Measurements from ENCODE around the gene ZMIZ1.
A peak's percentile ranks its signal among the peaks of the same experiment; 100 is the strongest.

ZMIZ1 gene

DNA sequence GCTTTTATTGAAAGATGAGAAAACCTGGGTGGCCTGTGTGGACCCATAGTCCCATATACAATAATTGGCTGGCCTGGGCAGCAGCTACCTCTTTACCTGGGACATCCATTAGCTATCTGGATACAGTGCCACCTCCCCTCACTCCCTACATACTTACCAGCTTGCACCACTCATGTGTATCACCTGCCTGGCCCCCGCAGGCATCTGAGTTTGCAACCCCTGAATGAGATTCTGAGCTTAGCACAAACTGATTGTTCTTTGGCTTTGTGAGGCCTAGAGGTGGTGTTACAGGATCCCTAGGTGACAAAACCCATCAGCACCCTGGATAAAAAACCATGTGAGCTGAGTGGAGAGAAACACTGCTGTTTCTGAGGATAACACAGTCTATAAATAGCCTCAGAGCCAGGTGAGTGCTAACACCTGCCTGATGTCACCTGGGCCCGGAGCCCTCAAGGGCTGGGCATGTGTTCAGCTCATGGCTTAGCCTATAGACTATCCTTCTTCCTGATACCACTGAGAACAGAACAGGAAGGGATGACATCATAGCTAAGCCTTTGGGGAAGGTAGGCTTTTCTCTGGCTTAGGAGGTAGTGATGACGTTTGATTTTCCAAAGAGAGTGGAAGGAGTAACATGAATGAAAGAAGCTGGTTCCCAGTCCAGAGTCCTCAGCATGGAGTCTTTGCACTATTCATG is 275.9 kb downstream of the ZMIZ1 start:
- peak; percentile 23 for DNase-seq (ENCODE audit: low spot score)

- DNase-seq (ENCODE audit: low spot score): peak; percentile 46
Observed at GRCh38 chr10:79345241-79346011, 276.7 kb downstream of the ZMIZ1 start.

- DNase-seq (ENCODE audit: low spot score): no peak
Observed at GRCh38 chr10:79346012-79346340, 277.2 kb downstream of the ZMIZ1 start.

DNA sequence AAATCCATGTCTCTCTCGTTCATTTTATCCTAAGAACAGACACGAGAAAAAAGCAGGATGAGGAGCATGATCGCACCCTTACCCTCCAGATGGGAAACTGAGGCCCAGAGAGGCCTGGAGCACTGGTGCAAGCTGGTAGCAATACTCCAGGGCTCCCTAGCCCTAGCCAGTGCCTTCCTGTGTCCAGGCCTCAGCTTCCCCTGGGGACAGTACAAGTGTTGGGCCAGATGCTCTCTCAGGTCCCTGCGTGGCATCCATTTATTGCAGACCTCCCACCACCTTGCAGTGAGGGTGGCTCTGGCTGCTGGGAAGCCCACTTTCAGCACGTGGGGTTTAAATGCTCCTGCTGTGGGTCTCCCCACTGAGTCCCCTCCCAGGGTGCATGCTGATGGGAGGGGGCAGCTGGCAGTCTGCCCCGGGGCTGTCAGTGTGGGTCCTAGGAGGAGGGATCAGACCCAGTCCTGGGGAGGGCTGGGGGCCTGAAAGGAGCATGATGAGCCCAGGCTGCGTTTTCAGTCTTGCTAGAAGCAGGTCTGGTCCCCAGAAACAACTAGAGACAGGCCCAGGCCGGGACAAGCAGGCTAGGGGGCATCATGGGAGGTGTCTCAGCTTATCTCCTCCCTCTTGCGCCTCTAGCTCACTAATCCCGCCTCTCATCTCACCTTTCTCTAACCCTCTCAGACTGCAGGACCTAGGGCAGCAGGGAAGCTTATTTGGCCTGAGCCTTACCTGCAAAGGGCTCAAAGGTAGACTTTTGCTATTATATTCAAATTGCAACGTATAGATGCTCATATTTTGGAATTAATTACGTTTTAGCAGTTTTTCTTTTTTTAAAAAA is 277.8 kb downstream of the ZMIZ1 start:
- peak; percentile 60 for DNase-seq (ENCODE audit: low spot score)

GRCh38 chr10:79347226-79347893 is 278.6 kb downstream of the ZMIZ1 start, which contains the start of gene PPIF:
Gene PPIF (plus strand): TSS chr10:79347469. CDS start chr10:79347549, 80 bp downstream.
- DNase-seq (ENCODE audit: low spot score): peak; percentile 96

DNA sequence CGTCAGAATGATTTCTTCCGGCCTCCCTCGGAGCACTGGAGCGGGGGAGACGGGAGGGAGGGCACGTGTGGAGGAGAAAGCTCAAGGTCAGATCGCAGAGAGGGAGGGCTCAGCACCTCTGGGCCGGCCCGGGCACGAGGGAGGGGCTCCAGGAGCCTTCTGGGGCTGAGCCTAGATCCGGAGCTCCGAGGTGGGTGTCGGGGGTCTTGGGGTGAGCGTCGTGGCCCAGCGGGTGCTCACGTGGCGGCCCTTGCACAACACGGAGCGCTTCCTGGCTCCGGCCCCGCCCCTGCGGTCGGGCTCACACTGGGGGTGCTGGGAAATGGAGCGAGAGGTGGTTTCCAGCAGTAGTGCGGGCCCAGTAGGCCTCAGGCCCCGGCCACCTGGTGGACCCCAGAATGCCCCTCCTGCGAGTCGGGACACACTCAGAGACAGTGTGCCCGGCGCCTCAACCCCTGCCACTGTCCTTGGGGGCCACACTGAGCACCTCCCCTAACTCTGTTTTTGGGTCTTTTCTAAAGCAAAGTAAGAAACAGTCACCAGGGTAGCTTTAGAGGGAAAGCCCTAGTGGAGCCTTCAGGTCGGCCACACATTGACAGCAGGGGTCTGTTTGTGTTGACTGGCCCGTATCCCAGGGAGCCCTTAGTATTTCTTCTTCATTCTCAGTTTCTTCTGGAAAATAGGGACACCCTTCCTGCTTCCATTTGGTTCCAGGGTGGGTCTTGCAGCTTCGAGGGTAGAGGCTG is 279.3 kb downstream of the ZMIZ1 start:
- DNase-seq (ENCODE audit: low spot score): peak; percentile 82

DNA sequence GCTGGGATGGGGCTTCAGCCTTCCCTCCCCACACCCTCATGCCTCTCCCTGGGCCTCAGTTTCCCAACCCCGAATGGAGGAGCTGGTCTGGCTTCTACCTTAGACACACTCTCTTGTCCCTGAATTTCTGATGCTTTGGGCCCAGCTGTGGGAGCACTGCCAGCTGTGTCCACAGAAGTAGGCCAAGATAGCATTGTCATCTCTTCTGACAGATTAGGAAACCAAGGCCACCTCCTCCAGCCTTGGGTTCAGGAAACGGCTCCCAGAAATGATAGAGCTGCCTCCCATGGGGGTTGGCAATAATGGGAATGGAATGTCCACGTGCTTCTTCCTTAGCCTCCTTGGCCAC is 279.8 kb downstream of the ZMIZ1 start:
- DNase-seq (ENCODE audit: low spot score): no peak

- DNase-seq (ENCODE audit: low spot score): peak; percentile 34
Observed at GRCh38 chr10:79349072-79349491, 280.3 kb downstream of the ZMIZ1 start.

GRCh38 chr10:79349766-79350406 is 281.1 kb downstream of the ZMIZ1 start:
- DNase-seq (ENCODE audit: low spot score): peak; percentile 53

DNA sequence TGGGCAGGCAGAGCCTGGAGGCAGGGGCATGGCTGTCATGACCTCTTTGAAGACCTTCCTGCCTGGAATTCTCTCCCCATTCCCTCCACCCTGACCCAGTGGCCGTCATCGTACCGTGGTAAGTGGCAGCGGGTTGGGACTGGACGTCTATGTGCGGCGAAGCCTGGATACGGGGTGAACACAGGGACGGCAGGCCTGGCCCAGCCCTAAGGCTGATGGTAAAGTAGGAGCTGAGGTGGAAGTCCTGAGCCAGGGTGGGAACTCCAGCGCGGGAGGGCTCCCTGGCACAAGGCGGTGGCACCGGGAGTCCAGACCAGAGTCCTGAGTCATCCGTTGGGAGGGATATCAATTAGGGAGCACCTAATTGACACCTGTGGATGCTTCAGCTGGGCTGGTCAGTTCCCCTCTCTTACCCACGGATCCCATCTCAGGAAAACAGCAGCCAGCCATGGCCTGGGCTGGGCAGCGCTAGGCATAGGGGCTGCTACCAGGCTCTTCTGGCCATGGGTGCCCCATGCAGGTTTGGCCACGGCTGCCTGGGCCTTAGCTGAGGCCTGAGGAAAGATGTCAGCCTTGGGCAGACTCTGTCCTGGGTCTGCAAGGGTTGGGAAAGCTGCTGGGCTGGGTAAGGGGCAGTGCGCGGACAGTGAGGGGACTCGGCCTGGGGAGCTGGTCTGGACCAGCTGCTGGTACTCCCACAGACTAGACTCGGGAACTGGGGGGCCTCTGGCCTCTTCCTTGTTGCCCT is 281.8 kb downstream of the ZMIZ1 start:
- no peak for DNase-seq (ENCODE audit: low spot score)

GRCh38 chr10:79351332-79351731 is 282.6 kb downstream of the ZMIZ1 start:
- no peak for DNase-seq (ENCODE audit: low spot score)

- DNase-seq (ENCODE audit: low spot score): no peak
Observed at GRCh38 chr10:79352035-79352877, 283.5 kb downstream of the ZMIZ1 start.

GRCh38 chr10:79353000-79353406 is 284.2 kb downstream of the ZMIZ1 start:
- DNase-seq (ENCODE audit: low spot score): no peak

- DNase-seq (ENCODE audit: low spot score): no peak
Observed at GRCh38 chr10:79353726-79354125, 285.0 kb downstream of the ZMIZ1 start.

DNA sequence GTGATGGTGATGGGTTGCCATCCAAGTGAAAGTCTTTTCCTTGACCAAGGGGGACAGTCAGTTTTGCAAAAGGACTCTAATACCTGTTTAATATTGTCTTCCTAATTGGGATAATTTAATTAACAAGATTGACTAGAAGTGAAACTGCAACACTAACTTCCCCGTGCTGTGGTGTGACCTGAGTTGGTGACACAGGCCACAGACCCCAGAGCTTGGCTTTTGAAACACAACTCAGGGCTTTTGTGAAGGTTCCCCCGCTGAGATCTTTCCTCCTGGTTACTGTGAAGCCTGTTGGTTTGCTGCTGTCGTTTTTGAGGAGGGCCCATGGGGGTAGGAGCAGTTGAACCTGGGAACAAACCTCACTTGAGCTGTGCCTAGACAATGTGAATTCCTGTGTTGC is 285.4 kb downstream of the ZMIZ1 start:
- DNase-seq (ENCODE audit: low spot score): no peak

- no peak for DNase-seq (ENCODE audit: low spot score)
Observed at GRCh38 chr10:79354615-79355014, 285.8 kb downstream of the ZMIZ1 start.

- DNase-seq (ENCODE audit: low spot score): no peak
Observed at GRCh38 chr10:79355420-79356017, 286.8 kb downstream of the ZMIZ1 start.

- no peak for DNase-seq (ENCODE audit: low spot score)
Observed at GRCh38 chr10:79356104-79356503, 287.3 kb downstream of the ZMIZ1 start.

DNA sequence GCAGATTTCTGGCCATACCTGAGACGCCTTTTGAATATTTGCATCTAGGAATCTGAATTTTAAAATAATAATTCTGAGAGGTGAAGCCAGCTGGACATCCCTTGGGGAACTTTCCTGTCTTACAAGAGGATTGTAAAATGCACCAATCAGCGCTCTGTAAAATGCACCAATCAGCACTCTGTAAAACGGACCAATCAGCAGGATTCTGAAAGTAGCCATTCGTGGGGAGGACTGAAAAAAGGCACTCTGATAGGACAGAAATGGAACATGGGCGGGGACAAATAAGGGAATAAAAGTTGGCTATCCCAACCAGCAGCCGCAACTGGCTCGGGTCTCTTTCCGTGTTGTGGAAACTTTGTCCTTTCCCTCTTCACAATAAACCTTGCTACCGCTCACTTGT is 288.4 kb downstream of the ZMIZ1 start:
- no peak for DNase-seq (ENCODE audit: low spot score)

Data from left forelimb (tissue), 1 donor.